Mesenchymal stem cell (in vitro differentiated cells and primary cell): Measurements from ENCODE around the gene CAMTA1.
A peak's percentile ranks its signal among the peaks of the same experiment; 100 is the strongest.

ENCODE experiments used
- DNase-seq: peaks from one replicate; pipeline ENCODE4 v3.0.0-alpha.2; 2013
- H2AFZ ChIP-seq: one replicate; pipeline ENCODE4 v1.6.1; 2013; ENCODE audit warnings: low read depth, mild to moderate bottlenecking, control low read depth, inconsistent platforms, low read length, moderate library complexity
- H2AK5ac ChIP-seq: 2 replicates; pipeline ENCODE4 v1.6.1; 2013; ENCODE audit warnings: low read length, moderate library complexity, mild to moderate bottlenecking, inconsistent platforms; ENCODE audit not compliant: severe bottlenecking
- H2BK120ac ChIP-seq: one replicate; pipeline ENCODE4 v1.6.1; 2013; ENCODE audit warnings: low read depth, mild to moderate bottlenecking, inconsistent platforms, low read length, moderate library complexity
- H2BK12ac ChIP-seq, 2 experiments: one replicate each; pipeline ENCODE4 v1.6.1; 2013; ENCODE audit warnings: inconsistent platforms in 2 of 2, low read length in 2 of 2, mild to moderate bottlenecking in 2 of 2, moderate library complexity in 2 of 2, control low read depth in 1 of 2
- H2BK15ac ChIP-seq: one replicate; pipeline ENCODE4 v1.6.1; 2013; ENCODE audit warnings: mild to moderate bottlenecking, low read depth, inconsistent platforms; ENCODE audit not compliant: poor library complexity, severe bottlenecking
- H2BK5ac ChIP-seq: 2 replicates; pipeline ENCODE4 v1.6.1; 2013; ENCODE audit warnings: low read depth, mild to moderate bottlenecking, low read length, control low read depth, inconsistent platforms; ENCODE audit not compliant: poor library complexity, severe bottlenecking
- H3K14ac ChIP-seq, 2 experiments: one replicate each; pipeline ENCODE4 v1.6.1; 2013; ENCODE audit warnings: inconsistent platforms in 2 of 2, low read length in 2 of 2, control low read depth in 1 of 2, mild to moderate bottlenecking in 1 of 2, moderate library complexity in 1 of 2
- H3K18ac ChIP-seq, 2 experiments: one replicate each; pipeline ENCODE4 v1.6.1; 2013; ENCODE audit warnings: inconsistent platforms in 2 of 2, low read length in 2 of 2, control low read depth in 1 of 2, low read depth in 1 of 2, mild to moderate bottlenecking in 1 of 2
- H3K23ac ChIP-seq, 2 experiments: one replicate each; pipeline ENCODE4 v1.6.1; 2013; ENCODE audit warnings: inconsistent platforms in 2 of 2, low read length in 2 of 2, mild to moderate bottlenecking in 2 of 2, moderate library complexity in 2 of 2, control low read depth in 1 of 2
- H3K27ac ChIP-seq: 2 replicates; pipeline ENCODE4 v1.5.1; 2013; ENCODE audit warnings: mild to moderate bottlenecking, moderate library complexity, low read length, control low read depth, inconsistent platforms; ENCODE audit not compliant: poor library complexity, severe bottlenecking
- H3K27me3 ChIP-seq, 2 experiments: 2 replicates each; pipeline versions ENCODE4 v1.6.1 to v1.7.0; 2013; ENCODE audit warnings: low read length in 2 of 2, mild to moderate bottlenecking in 2 of 2, moderate library complexity in 2 of 2, control low read depth in 1 of 2, inconsistent platforms in 1 of 2; ENCODE audit not compliant: control insufficient read depth in 1 of 2, insufficient read depth in 1 of 2
- H3K36me3 ChIP-seq, 2 experiments: 2 replicates each; pipeline versions ENCODE4 v1.6.1 to v1.7.0; 2013; ENCODE audit warnings: low read length in 2 of 2, control low read depth in 1 of 2, inconsistent platforms in 1 of 2, low read depth in 1 of 2, mild to moderate bottlenecking in 1 of 2; ENCODE audit not compliant: insufficient read depth in 2 of 2, control insufficient read depth in 1 of 2
- H3K4ac ChIP-seq, 2 experiments: one replicate each; pipeline ENCODE4 v1.6.1; 2013; ENCODE audit warnings: inconsistent platforms in 2 of 2, low read length in 2 of 2, mild to moderate bottlenecking in 2 of 2, moderate library complexity in 2 of 2, control low read depth in 1 of 2, low read depth in 1 of 2
- H3K4me1 ChIP-seq: 2 replicates; pipeline ENCODE4 v1.6.1; 2013; ENCODE audit warnings: low read depth, low read length, control low read depth; ENCODE audit not compliant: control insufficient read depth, insufficient read depth
- H3K4me2 ChIP-seq: 2 replicates; pipeline ENCODE4 v1.6.1; 2013; ENCODE audit warnings: low read length, mild to moderate bottlenecking, inconsistent platforms; ENCODE audit not compliant: poor library complexity, severe bottlenecking
- H3K4me3 ChIP-seq, 2 experiments: 2 replicates each; pipeline versions ENCODE4 v1.5.1 to v1.7.0; 2013; ENCODE audit warnings: low read length in 2 of 2, mild to moderate bottlenecking in 2 of 2, control low read depth in 1 of 2, low read depth in 1 of 2; ENCODE audit not compliant: insufficient read depth in 1 of 2
- H3K79me1 ChIP-seq: replicated peaks from 2 replicates; pipeline ENCODE4 v1.6.1; 2013; ENCODE audit warnings: mild to moderate bottlenecking, control low read depth, low read length, inconsistent platforms; ENCODE audit not compliant: poor library complexity, severe bottlenecking
- H3K9ac ChIP-seq: 2 replicates; pipeline ENCODE4 v1.7.0; 2013; ENCODE audit warnings: mild to moderate bottlenecking, low read length, moderate library complexity
- H3K9me3 ChIP-seq: 2 replicates; pipeline ENCODE4 v1.7.0; 2013; ENCODE audit warnings: mild to moderate bottlenecking, low read length; ENCODE audit not compliant: control insufficient read depth
- H4K8ac ChIP-seq: one replicate; pipeline ENCODE4 v1.6.1; 2013; ENCODE audit warnings: inconsistent platforms, mild to moderate bottlenecking, low read length, moderate library complexity
- H4K91ac ChIP-seq: one replicate; pipeline ENCODE4 v1.6.1; 2013; ENCODE audit warnings: mild to moderate bottlenecking, low read length, inconsistent platforms
- WGBS: methylation state at CpG from one replicate; pipeline ENCODE4 v1.1.7; 2013; ENCODE audit warnings: mixed read lengths; 5-methylcytosine and 5-hydroxymethylcytosine counted together

Gene CAMTA1

DNA sequence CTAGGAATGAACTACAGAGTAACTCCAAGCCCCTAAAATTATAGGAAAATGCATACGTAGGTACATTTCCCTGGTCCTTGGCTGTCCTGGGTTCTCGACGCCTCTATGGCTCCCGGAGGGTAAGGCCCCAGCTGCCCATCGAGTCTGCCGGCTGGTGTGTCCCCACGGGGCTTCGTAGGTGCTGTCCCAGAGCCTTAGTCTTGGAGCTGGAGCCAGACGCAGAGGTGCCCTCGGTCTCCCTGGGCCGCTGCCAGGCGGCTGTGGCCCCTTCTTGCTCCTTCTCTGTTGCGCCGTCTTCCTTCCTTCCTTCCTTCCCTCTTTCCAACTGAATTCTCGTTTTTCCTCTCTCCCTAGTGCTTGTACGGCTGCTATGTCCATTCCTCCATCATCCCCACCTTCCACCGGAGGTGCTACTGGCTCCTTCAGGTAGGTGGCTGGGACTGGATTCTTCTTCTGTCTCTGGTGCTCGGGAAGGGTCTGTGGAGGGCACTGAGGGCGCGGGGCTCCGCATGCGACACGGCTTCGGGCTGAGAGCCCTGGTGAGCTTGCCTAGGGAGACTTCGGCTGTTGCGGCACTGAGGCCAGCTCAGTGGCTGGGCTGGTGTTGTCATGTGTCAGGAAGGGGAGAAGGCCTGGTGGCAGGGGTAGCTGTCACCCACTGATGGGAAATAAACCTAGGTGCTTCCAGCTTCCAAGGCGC lies 682.4 kb downstream of the CAMTA1 start:
- H2AK5ac ChIP-seq = no peak overlapping the region
- no peaks in the 10 kb centered on the region for H3K9me3 ChIP-seq
- H4K91ac ChIP-seq = peak overlapping the region; percentile 18
- no peak overlapping the region for H2BK12ac ChIP-seq
- H3K36me3 ChIP-seq = peaks cover 0 to 4% of the 10 kb centered on the region in 2 experiments
- H4K8ac ChIP-seq = no peak overlapping the region
- no peak for DNase-seq
- 96% methylated on average over 27 of the region's 27 CpGs for WGBS
- H3K27me3 ChIP-seq = peaks cover 0 to 4% of the 10 kb centered on the region in 2 experiments
- H3K9ac ChIP-seq = no peak overlapping the region
- H3K4me3 ChIP-seq = no peak overlapping the region
- no peak overlapping the region for H3K23ac ChIP-seq
- no peak overlapping the region for H2BK120ac ChIP-seq
- no peak overlapping the region for H3K4me2 ChIP-seq
- no peak overlapping the region for H3K27ac ChIP-seq
- no peak overlapping the region for H2BK5ac ChIP-seq
- H3K18ac ChIP-seq = no peak overlapping the region
- no peak overlapping the region for H3K4ac ChIP-seq
- H2AFZ ChIP-seq = no peak overlapping the region
- H3K79me1 ChIP-seq = no peaks in the 10 kb centered on the region
- peaks cover 44% of the 10 kb centered on the region for H3K4me1 ChIP-seq
- no peak overlapping the region for H3K14ac ChIP-seq
- H2BK15ac ChIP-seq = no peak overlapping the region

DNA sequence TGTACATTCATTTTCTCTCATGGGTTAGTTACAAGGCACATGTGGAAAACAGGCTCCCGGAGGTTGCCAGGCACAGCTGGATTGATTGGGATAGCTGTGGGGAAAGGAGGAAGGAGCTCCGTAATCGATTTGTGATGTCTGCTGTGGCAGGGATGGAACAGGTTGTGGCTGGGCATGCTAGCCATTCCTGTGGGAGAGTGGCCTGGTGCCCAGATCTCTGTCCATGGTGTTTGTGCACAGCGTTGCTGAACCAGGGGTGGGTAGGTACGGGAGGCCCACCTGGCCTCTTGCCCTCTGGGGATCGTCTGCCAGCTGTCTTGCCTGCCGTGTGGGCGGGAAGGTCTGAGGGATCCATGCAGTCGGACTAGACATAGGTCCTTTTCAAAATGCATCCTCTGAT lies 683.0 kb downstream of the CAMTA1 start:
- Histone ChIP-seq H2AFZ (no peak overlapping the region), H3K4me2 (no peak overlapping the region), H3K4me3 (no peak overlapping the region), H3K36me3 (peaks cover 0 to 4% of the 10 kb centered on the region in 2 experiments), H2BK5ac (no peak overlapping the region), H3K27ac (no peak overlapping the region), H3K23ac (no peak overlapping the region), H3K4me1 (peaks cover 44% of the 10 kb centered on the region), H2BK120ac (no peak overlapping the region), H4K8ac (no peak overlapping the region), H2BK12ac (no peak overlapping the region), H2BK15ac (no peak overlapping the region), H3K14ac (peak overlapping the region in 1 of 2 experiments; percentile 68), H3K27me3 (no peaks in the 10 kb centered on the region), H3K9ac (no peak overlapping the region), H3K79me1 (no peaks in the 10 kb centered on the region), H2AK5ac (no peak overlapping the region), H3K9me3 (no peaks in the 10 kb centered on the region), H4K91ac (no peak overlapping the region), H3K4ac (no peak overlapping the region), H3K18ac (no peak overlapping the region)
- 92% methylated on average over 8 of the region's 9 CpGs for WGBS
- no peak for DNase-seq

DNA sequence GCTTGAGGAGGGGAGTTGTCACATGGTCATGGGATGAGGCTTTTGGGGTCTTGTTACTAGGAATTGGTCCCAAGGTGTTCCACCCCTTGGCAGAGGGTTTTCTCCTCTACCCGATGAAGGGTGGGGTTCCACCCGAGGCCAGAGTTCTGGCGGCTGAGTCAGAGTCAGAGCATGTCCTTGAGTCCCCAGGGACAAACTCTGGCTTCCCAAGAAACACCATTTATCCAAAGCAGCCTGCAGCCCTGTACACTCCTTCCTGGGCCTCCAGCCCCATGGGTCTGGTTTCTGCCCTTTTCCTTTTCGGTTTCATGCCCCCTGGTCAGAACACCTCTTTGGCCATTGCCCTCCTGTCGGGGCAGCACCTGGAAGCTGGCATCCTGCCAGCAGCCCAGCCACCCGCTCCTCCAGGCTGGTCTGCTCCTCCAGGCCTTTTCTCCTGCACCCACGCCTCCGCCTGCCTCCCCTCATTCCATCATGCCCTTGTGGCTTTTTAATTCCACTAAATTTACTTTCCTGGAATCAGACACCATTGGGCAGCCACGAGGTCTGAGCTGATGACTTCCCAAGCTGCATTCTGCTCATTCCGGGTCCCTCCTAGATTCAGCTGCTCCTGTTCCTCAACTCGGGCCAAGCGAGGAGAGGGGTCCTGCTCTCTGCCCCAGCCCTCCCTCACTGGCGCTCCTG lies 684.1 kb downstream of the CAMTA1 start:
- Histone ChIP-seq H3K4me1 (peaks cover 45% of the 10 kb centered on the region), H2AK5ac (peak overlapping the region; percentile 84), H3K4me3 (no peak overlapping the region), H4K8ac (peak overlapping the region; percentile 32), H3K79me1 (no peaks in the 10 kb centered on the region), H3K27ac (no peak overlapping the region), H3K4ac (peak overlapping the region; percentile 24 to 54), H3K9me3 (no peaks in the 10 kb centered on the region), H3K9ac (no peak overlapping the region), H2BK15ac (peak overlapping the region; percentile 50), H3K18ac (peak overlapping the region in 1 of 2 experiments; percentile 63), H4K91ac (peak overlapping the region; percentile 25), H3K27me3 (no peaks in the 10 kb centered on the region), H3K23ac (peak overlapping the region in 1 of 2 experiments; percentile 16), H2BK120ac (no peak overlapping the region), H3K4me2 (no peak overlapping the region), H3K36me3 (peaks cover 0 to 4% of the 10 kb centered on the region in 2 experiments), H2BK5ac (no peak overlapping the region), H2AFZ (no peak overlapping the region), H2BK12ac (peak overlapping the region; percentile 44 to 75), H3K14ac (peak overlapping the region in 1 of 2 experiments; percentile 21)
- 67% methylated on average over 13 of the region's 13 CpGs for WGBS
- peak; percentile 63 for DNase-seq

DNA sequence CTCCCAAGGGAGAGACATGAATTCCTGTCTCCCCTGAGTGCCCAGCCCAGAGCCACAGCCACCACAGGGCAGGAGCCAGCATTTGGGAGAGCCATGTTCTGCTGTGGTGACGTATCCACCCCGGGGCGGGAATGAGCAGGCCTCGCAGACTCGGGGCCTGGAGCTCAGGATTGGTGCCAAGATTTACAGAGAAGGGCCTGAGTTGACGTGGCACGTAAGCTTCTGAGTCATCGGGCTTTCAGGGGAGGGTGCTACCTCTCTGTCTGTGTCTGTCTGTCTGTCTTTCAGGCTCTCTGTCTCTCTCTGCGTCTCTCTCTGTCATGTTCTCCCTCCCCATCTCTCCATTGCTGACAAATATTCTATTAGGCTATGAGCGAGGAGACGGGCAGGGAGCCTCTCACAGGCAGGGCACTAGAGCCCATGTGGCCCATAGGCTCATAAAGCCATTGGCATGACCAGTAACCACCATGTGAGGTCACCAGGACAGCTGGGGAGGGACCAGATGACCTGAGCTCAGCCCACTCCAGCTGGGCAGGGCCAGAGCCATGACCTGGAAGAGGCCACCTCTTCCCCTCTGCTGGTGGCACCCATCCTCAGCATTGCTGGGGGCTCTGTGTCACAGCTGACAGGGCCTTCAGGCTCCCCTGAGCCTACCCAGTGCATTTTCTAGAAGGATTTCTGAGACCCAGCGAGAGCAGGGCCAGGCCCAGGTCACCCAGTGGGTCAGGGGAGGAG lies 685.8 kb downstream of the CAMTA1 start:
- peak overlapping the region; percentile 70 to 95 for H2BK12ac ChIP-seq
- peaks cover 0 to 4% of the 10 kb centered on the region in 2 experiments for H3K36me3 ChIP-seq
- H2BK15ac ChIP-seq = peak overlapping the region; percentile 88
- H2AFZ ChIP-seq = peak overlapping the region; percentile 36
- H3K9me3 ChIP-seq = no peaks in the 10 kb centered on the region
- no peaks in the 10 kb centered on the region for H3K79me1 ChIP-seq
- H4K91ac ChIP-seq = peak overlapping the region; percentile 95
- H3K27ac ChIP-seq = peak overlapping the region; percentile 30
- peaks cover 0 to 1% of the 10 kb centered on the region in 2 experiments for H3K27me3 ChIP-seq
- peak overlapping the region; percentile 71 for H3K9ac ChIP-seq
- peak overlapping the region in 1 of 2 experiments; percentile 85 for H3K14ac ChIP-seq
- peak; percentile 98 for DNase-seq
- peak overlapping the region in 1 of 2 experiments; percentile 47 for H3K23ac ChIP-seq
- WGBS = 24% methylated on average over 11 of the region's 12 CpGs
- H3K4me1 ChIP-seq = peaks cover 52% of the 10 kb centered on the region
- H2AK5ac ChIP-seq = peak overlapping the region; percentile 94
- H3K4me2 ChIP-seq = no peak overlapping the region
- no peak overlapping the region for H2BK5ac ChIP-seq
- H4K8ac ChIP-seq = peak overlapping the region; percentile 98
- no peak overlapping the region for H3K4me3 ChIP-seq
- peak overlapping the region; percentile 66 for H2BK120ac ChIP-seq
- peak overlapping the region; percentile 74 to 98 for H3K18ac ChIP-seq
- peak overlapping the region; percentile 76 to 93 for H3K4ac ChIP-seq
